Choroid plexus epithelial cell (primary cell): ENCODE measurements around the gene STAC2.
A peak's percentile ranks its signal among the peaks of the same experiment; 100 is the strongest.
"Not testable (repeated sequence)": the region's sequence is repeated elsewhere in the genome, so short reads cannot be mapped to it uniquely, and the experiment has no call there.

Experiments used
- DNase-seq: peaks from one replicate; pipeline ENCODE4 v3.0.0-alpha.2; 2010; ENCODE audit warnings: low read depth
- H3K4me3 ChIP-seq: 2 replicates; pipeline ENCODE4 v1.5.1; 2011; ENCODE audit warnings: low read depth, mild to moderate bottlenecking, control low read depth, low read length, moderate library complexity
- CTCF ChIP-seq: conservative IDR thresholded peaks from 2 replicates; pipeline ENCODE4 v1.5.1; 2011; ENCODE audit warnings: low read depth, mild to moderate bottlenecking, control low read depth, inconsistent platforms, low read length, moderate library complexity

The STAC2 gene

DNA sequence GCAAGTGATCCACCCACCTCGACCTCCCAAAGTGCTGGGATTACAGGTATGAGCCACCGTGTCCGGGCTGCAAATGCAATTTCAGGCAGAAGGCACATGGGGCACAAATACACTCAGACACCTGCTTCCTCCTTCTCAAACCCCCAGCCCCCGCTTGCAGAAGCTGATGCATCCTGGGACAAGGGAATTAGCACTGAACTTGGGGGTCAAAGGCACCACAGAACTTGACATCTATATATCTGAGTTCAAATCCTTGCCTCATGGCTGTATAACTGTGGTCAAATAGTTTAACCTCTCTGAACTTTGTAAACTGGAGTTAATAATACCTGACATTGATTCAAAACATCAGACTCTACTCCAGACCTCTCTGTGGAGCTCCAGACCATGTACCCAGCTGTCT lies 55.6 kb downstream of the STAC2 start:
- H3K4me3 ChIP-seq: no peak overlapping the region
- no peak for TF ChIP-seq CTCF
- no peak for DNase-seq

GRCh38 chr17:39169518-39169917 lies 56.2 kb downstream of the STAC2 start:
- TF ChIP-seq CTCF: no peak
- H3K4me3 ChIP-seq: no peak overlapping the region
- DNase-seq: no peak

DNA sequence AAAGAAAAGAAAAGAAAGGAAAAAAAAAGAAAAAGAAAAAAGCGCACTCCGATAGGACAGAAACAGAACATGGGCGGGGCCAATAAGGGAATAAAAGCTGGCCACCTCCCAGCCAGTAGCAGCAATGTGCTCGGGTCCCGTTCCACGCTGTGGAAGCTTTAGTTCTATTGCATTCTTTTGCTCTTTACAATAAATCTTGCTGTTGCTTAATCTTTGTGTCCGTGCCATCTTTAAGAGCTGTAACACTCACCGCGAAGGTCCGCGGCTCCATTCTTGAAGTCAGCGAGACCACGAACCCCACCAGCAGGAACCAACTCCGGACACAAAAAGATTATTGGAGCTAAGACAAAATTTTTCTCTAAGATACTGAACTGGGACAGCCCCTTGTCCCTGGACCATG lies 56.6 kb downstream of the STAC2 start:
- no peak for TF ChIP-seq CTCF
- DNase-seq: no peak
- H3K4me3 ChIP-seq: no peak overlapping the region

- not testable (repeated sequence) for H3K4me3 ChIP-seq, DNase-seq
Observed at GRCh38 chr17:39168503-39168902, 57.2 kb downstream of the STAC2 start.

- no peak for DNase-seq
- TF ChIP-seq CTCF: no peak
- H3K4me3 ChIP-seq: no peak overlapping the region
Observed at GRCh38 chr17:39167476-39167875, 58.3 kb downstream of the STAC2 start.

- no peak overlapping the region for H3K4me3 ChIP-seq
- DNase-seq: no peak
- TF ChIP-seq CTCF: no peak
Observed at GRCh38 chr17:39166437-39167335, 59.1 kb downstream of the STAC2 start.

DNA sequence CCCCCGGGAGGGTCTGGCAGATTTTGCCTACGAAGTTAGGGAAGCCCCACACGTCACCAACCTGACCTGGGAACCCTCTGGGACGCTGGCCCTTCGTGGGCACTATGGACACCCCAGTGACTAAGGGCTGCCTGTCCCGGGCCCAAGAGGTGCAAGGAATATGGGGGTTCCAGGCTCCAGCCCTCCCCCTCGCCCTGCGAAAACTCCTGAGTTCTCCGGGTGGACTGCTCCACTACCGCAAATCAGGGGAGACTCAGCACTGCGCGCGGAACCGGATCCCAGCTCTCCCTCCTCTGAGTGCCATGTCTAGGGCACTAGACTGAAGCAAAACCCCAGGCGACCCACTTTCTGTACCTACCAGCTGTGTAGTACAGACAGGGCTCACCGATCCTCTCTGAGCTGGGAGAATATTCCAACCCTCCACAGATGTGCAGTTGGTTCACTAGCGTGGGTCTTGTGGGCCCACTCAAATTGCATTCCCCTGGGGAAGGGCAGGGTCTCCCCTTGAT lies 59.9 kb downstream of the STAC2 start, which contains the start of gene ARL5C:
Gene ARL5C (minus strand): TSS at position 321 of the 509 bp plus-strand sequence. CDS start 401 bp downstream, outside the sequence.
- DNase-seq: no peak
- peak within 1 kb of the TSS; percentile 61 for H3K4me3 ChIP-seq
- TF ChIP-seq CTCF: no peak
